Large intestine (tissue), 12 donors: ENCODE data around the gene DUXA. TPM values are rescaled to one million over a fixed set of nuclear protein-coding genes. Genes with fewer than 3 reads are reported as not detected.
"Not testable (repeated sequence)": the region's sequence is repeated elsewhere in the genome, so short reads cannot be mapped to it uniquely, and the experiment has no call there.

Source experiments
- DNase-seq, 2 donors: peaks; one replicate each; pipeline versions ENCODE4 v3.0.0 to v3.0.0-alpha.2; 2013
- H3K27ac ChIP-seq: one replicate; pipeline ENCODE4 v1.5.1; 2013; ENCODE audit warnings: low read length
- H3K27me3 ChIP-seq: 2 replicates; pipeline ENCODE4 v1.6.1; 2013; ENCODE audit warnings: low read length; ENCODE audit not compliant: control insufficient read depth, insufficient read depth
- H3K36me3 ChIP-seq: 2 replicates; pipeline ENCODE4 v1.6.1; 2013; ENCODE audit warnings: low read length; ENCODE audit not compliant: control insufficient read depth, insufficient read depth
- H3K4me1 ChIP-seq: one replicate; pipeline ENCODE4 v1.6.1; 2013; ENCODE audit warnings: low read length; ENCODE audit not compliant: control insufficient read depth, insufficient read depth
- H3K4me3 ChIP-seq: one replicate; pipeline ENCODE4 v1.5.1; 2013; ENCODE audit warnings: low read length
- H3K9me3 ChIP-seq: one replicate; pipeline ENCODE4 v1.6.1; 2013; ENCODE audit warnings: mild to moderate bottlenecking, low read depth, low read length, moderate library complexity; ENCODE audit not compliant: control insufficient read depth
- WGBS: methylation state at CpG from one replicate; pipeline ENCODE4 v1.1.5; 2013; ENCODE audit warnings: low lambda C conversion rate; ENCODE audit not compliant: insufficient coverage; 5-methylcytosine and 5-hydroxymethylcytosine counted together
- long read RNA-seq, 11 donors: transcript quantifications; one replicate each; lab custom pipeline, GENCODE V29; 2026
- polyA plus RNA-seq: library from polyadenylated mRNA; unstranded; fragments of 120-200 nt; gene quantifications from one replicate; pipeline ENCODE4 v1.2.1, GENCODE V29; 2013

The DUXA gene
- not detected for polyA plus RNA-seq
- long read RNA-seq, donor 1 = 0 reads
- long read RNA-seq, donor 2 = 0 reads
- long read RNA-seq, donor 3 = 0 reads
- long read RNA-seq, donor 4 = 0 reads
- long read RNA-seq, donor 5 = 0 reads
- long read RNA-seq, donor 6 = 0 reads
- long read RNA-seq, donor 7 = 0 reads
- long read RNA-seq, donor 8 = 0 reads
- long read RNA-seq, donor 9 = 0 reads
- long read RNA-seq, donor 10 = 0 reads
- long read RNA-seq, donor 11 = 0 reads

DNA sequence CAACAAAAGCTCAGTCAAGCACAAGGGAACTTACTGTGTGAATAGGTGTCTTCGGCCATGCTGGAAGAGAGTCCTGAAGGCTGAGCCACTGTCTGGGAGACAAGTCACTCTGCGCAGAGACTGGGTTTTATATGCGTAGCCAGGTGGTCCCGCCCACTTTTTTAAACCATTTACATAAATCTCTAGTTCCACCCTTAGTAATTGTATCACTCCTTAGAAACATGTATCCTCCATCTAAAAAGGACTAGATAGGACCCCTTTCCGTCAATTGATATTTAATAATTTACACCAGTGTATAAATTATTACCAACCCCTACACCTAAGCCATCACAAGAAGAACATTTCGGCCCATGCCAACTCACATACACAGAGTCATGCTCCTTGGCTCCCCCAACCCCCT lies at the start of gene DUXA:
Gene DUXA (minus strand): TSS at position 101 of the 400 bp plus-strand sequence. CDS start 42 bp downstream, at position 59.
- Histone ChIP-seq H3K9me3 (no peaks in the 10 kb centered on the region), H3K27ac (no peak within 1 kb of the TSS), H3K27me3 (no peaks in the 10 kb centered on the region), H3K4me3 (no peak within 1 kb of the TSS), H3K4me1 (no peaks in the 10 kb centered on the region), H3K36me3 (no peaks in the 10 kb centered on the region)
- DNase-seq = no peak
- 80% methylated on average over 1 of the region's 6 CpGs for WGBS

DNA sequence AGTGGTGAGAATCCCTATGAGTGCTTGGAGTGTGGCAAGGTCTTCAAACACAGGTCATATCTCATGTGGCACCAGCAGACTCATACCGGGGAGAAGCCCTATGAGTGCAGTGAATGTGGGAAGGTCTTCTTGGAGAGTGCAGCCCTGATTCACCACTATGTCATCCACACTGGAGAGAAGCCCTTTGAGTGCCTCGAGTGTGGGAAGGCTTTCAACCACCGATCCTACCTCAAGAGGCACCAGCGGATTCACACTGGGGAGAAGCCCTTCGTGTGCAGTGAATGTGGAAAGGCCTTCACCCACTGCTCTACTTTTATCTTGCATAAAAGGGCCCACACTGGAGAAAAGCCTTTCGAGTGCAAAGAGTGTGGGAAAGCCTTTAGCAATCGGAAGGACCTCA lies 44.8 kb upstream of the DUXA start:
- Histone ChIP-seq H3K27ac (no peak overlapping the region), H3K36me3 (peaks cover 57% of the 10 kb centered on the region), H3K4me1 (no peaks in the 10 kb centered on the region), H3K4me3 (no peak overlapping the region), H3K9me3 (no peaks in the 10 kb centered on the region), H3K27me3 (no peaks in the 10 kb centered on the region)
- no peak for DNase-seq
- WGBS = no CpG with 5 or more reads among the region's 7 CpGs

DNA sequence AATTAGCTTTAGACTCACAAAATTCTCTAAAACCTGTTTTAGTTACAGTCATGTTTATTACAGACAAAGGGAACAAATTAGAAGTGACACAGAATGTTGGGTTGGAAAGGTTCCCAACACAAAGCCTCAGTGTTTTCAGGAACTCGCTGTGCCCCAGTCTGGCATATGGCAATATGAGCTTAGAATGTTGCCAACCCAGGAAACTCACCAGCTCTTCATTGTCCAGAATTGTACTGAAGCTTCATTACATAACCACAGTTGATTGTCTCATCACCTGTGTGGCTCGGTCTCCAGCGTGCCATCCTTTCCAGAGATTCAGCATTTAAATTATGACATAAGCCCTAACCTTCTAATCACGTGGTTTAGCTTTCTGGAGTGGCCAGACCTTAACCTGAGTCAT lies 43.1 kb upstream of the DUXA start:
- H3K4me3 ChIP-seq = no peak overlapping the region
- no CpG with 5 or more reads among the region's 4 CpGs for WGBS
- H3K36me3 ChIP-seq = peaks cover 64% of the 10 kb centered on the region
- H3K27me3 ChIP-seq = no peaks in the 10 kb centered on the region
- H3K4me1 ChIP-seq = no peaks in the 10 kb centered on the region
- H3K9me3 ChIP-seq = no peaks in the 10 kb centered on the region
- DNase-seq = no peak
- no peak overlapping the region for H3K27ac ChIP-seq

DNA sequence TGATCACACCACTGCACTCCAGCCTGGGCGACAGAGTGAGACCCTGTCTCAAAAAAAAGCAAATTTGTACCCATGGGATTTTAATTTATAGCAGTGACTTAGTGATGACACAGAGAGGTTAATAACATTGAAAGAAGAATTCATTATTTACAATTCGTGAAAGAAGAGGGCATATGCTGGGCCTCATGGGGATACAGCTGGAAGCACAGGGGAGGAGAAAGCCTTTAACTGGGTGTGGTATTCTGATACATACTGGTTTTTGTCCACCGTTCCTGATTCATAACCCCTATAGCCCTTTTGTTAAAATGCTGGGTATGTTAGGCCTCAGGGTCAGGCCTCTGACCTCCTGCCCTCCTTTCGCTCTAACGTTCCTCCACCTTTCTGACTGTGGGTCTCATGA lies 34.9 kb upstream of the DUXA start:
- Histone ChIP-seq H3K27ac (no peak overlapping the region), H3K27me3 (no peaks in the 10 kb centered on the region), H3K4me3 (no peak overlapping the region), H3K36me3 (peaks cover 49% of the 10 kb centered on the region), H3K4me1 (no peaks in the 10 kb centered on the region), H3K9me3 (no peaks in the 10 kb centered on the region)
- 80% methylated on average over 1 of the region's 5 CpGs for WGBS
- no peak for DNase-seq

DNA sequence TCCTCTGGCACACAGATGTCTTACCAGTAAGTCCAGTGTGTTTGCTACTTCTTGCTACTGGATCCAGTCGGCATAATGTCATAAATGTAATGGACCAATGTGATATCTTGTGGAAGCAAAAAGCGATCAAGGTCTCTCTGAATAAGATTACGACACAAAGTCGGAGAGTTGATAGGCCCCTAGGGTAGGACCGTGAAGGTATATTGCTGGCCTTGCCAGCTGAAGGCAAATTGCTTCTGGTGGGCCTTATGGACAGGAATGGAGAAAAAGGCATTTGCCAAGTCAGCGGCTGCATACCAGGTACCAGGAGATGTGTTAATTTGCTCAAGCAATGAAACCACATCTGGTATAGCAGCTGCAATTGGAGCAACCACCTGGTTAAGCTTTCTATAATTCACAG lies 30.6 kb upstream of the DUXA start:
- H3K36me3 ChIP-seq = peaks cover 58% of the 10 kb centered on the region
- WGBS = no CpG with 5 or more reads among the region's 6 CpGs
- not testable (repeated sequence) for DNase-seq, H3K4me3 ChIP-seq, H3K27ac ChIP-seq, H3K4me1 ChIP-seq, H3K27me3 ChIP-seq, H3K9me3 ChIP-seq

DNA sequence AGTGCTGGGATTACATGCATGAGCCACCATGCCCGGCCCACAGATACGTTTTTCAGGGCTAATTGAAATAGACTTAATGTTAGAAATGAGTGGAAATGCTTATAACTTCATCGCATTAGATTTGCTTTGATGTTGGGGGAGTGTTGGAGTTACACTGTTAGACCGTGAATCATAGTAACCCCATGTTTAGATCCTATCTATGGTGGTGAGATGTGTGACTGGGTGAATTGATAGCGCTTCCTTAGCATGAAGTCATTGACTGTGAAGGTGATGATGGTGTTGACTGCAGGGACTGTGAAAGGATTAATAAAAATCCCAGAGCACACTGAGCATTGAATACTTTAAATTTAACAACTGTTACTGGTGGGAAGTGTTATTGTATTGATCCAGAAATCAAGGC lies 25.7 kb upstream of the DUXA start:
- WGBS = 100% methylated on average over 2 of the region's 5 CpGs
- Histone ChIP-seq H3K27ac (no peak overlapping the region), H3K9me3 (no peaks in the 10 kb centered on the region), H3K27me3 (no peaks in the 10 kb centered on the region), H3K36me3 (peaks cover 38% of the 10 kb centered on the region), H3K4me1 (no peaks in the 10 kb centered on the region), H3K4me3 (no peak overlapping the region)
- DNase-seq = no peak

DNA sequence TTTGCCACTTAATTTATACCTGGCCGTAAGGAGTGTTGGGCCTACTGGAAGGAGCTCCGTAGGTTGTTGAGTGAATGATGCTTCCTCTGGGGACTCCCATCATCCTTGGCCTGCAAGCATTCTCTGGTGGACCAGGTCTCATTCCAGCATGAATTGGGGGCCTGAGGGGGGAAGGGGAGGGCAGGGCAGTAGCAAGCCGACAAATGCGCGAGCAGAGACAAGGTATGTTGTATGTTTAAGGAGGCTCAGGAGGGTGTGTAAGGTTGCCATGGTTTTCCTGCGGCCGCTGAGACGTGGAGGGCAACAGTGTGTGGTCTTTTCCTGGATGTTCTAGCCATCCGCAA lies 24.8 kb upstream of the DUXA start:
- H3K4me1 ChIP-seq = no peaks in the 10 kb centered on the region
- WGBS = no CpG with 5 or more reads among the region's 9 CpGs
- H3K27me3 ChIP-seq = no peaks in the 10 kb centered on the region
- H3K36me3 ChIP-seq = peaks cover 33% of the 10 kb centered on the region
- no peak for DNase-seq
- H3K27ac ChIP-seq = peak overlapping the region; percentile 84
- peak overlapping the region; percentile 72 for H3K4me3 ChIP-seq
- no peaks in the 10 kb centered on the region for H3K9me3 ChIP-seq

DNA sequence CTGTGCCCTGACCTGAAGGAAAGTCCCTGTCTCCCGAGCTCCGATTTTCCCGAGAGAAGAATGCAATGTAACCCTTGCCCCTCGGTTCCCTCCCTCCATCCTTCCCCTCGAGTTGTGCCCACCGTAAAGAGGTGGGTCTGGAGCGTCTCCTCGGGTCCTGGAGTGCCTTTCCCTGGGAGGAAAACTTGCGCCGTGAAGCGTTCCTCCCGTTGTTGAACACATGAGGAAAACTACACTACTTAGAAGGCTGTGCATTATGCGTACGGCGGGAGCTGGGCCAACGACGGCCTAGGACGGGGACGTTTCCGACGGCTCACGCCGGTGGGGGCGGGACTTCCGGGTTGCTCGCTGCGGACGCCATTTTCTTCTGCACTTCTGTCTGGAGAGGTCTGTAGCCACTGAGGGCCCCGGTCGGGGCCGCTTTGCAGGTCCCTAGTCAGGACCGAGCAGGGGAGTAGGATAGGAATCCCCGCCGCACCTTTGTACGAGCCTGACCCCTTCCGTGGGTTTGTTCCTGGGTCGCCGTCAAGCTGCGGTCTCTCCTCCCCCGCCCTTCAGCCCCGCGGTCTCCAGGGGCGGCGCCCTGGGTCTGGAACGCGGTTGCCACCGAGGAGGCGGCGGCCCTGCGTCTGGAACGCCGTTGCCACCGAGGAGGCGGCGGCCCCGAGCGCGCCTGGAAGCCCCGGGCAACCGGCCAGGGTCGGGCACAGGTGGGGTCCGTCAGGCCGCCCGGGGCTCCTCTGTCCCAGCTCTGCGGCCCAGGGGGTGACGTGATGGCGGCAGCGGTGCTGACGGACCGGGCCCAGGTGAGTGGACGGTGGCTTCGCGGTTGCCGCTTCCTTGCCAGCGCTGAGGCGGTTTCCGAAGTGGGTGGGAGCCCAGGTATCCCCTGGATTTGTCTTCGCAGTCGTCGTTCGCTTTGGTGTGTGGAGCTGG lies 24.1 kb upstream of the DUXA start, which contains the start of gene ZNF264:
Gene ZNF264 (plus strand): TSS at position 360 of the 936 bp plus-strand sequence. CDS start 414 bp downstream, at position 774.
- H3K4me1 ChIP-seq = no peaks in the 10 kb centered on the region
- H3K9me3 ChIP-seq = no peaks in the 10 kb centered on the region
- H3K4me3 ChIP-seq = peak within 1 kb of the TSS; percentile 72
- DNase-seq = peak; percentile 76 to 92
- no peaks in the 10 kb centered on the region for H3K27me3 ChIP-seq
- no CpG with 5 or more reads among the region's 81 CpGs for WGBS
- H3K36me3 ChIP-seq = peaks cover 27% of the 10 kb centered on the region
- H3K27ac ChIP-seq = peak within 1 kb of the TSS; percentile 84

DNA sequence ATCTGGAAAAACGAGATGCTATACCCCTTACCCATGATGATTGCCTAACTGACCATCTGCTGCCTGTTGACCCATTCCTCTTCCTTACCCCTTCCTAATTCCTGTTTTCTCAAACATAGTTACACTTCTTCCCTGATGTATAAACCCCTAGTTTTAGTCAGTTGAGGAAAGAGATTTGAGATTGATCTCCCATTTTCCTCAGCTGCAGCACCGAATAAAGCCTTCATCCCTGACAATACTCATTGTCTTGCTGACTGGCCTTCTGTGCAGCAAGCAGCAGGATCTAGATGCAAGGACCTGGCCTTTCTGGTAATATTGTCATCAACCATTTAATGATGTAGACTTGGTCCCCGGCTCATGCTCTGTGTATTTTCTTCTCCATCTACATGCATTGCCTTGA lies 23.0 kb upstream of the DUXA start:
- Histone ChIP-seq H3K27me3 (no peaks in the 10 kb centered on the region), H3K4me1 (no peaks in the 10 kb centered on the region), H3K36me3 (peaks cover 18% of the 10 kb centered on the region), H3K4me3 (no peak overlapping the region), H3K27ac (no peak overlapping the region), H3K9me3 (no peaks in the 10 kb centered on the region)
- no peak for DNase-seq
- no CpG with 5 or more reads among the region's 3 CpGs for WGBS

DNA sequence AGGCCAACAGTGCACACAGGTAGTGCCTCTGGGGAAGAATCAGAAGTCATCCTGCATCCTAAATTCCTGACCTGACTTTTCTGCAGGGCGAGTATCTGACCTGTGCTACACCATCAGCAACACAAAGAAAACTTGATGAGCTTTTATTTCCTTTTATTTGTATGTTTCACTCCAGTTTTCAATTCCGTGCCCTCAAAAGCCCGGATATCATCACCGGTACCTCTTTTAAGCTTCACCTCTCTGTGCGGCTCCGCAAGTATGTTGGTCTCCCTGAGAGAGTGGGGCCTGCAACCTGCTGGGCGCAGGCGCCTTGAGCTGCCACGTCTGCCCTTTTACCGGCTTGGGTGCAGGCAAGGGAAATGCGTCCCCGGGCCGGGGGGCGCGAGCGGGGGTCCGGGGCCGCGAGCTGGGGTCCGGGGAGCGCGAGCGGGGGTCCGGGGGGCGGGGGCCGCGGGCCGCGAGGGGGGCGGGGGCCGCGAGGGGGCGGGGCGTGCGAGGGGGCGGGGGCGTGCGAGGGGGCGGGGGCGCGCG lies 4.3 kb upstream of the DUXA start:
- Histone ChIP-seq H3K9me3 (peaks cover 3% of the 10 kb centered on the region), H3K4me3 (peak overlapping the region; percentile 47), H3K27me3 (no peaks in the 10 kb centered on the region), H3K36me3 (no peaks in the 10 kb centered on the region), H3K4me1 (no peaks in the 10 kb centered on the region), H3K27ac (peak overlapping the region; percentile 32)
- peak; percentile 24 to 70 for DNase-seq
- WGBS = no CpG with 5 or more reads among the region's 42 CpGs
